AG10803 (cell line): Measurements from ENCODE around the gene MTURN.

Experiments used
- DNase-seq: peaks from one replicate; pipeline ENCODE4 v3.0.0; 2010; ENCODE audit warnings: low read depth
- H3K4me3 ChIP-seq: 2 replicates; pipeline ENCODE4 v1.5.1; 2011; ENCODE audit warnings: mild to moderate bottlenecking, low read length, control low read depth
- TF ChIP-seq, protein P1 (sequence below): conservative IDR thresholded peaks from 2 replicates; pipeline ENCODE4 v1.5.1; 2011; ENCODE audit warnings: mild to moderate bottlenecking, low read length, control low read depth, inconsistent platforms

MTURN gene

GRCh38 chr7:30160329-30160728 is 25.5 kb downstream of the MTURN start:
- no peak overlapping the region for H3K4me3 ChIP-seq
- no peak for DNase-seq
- TF ChIP-seq, protein P1, sequence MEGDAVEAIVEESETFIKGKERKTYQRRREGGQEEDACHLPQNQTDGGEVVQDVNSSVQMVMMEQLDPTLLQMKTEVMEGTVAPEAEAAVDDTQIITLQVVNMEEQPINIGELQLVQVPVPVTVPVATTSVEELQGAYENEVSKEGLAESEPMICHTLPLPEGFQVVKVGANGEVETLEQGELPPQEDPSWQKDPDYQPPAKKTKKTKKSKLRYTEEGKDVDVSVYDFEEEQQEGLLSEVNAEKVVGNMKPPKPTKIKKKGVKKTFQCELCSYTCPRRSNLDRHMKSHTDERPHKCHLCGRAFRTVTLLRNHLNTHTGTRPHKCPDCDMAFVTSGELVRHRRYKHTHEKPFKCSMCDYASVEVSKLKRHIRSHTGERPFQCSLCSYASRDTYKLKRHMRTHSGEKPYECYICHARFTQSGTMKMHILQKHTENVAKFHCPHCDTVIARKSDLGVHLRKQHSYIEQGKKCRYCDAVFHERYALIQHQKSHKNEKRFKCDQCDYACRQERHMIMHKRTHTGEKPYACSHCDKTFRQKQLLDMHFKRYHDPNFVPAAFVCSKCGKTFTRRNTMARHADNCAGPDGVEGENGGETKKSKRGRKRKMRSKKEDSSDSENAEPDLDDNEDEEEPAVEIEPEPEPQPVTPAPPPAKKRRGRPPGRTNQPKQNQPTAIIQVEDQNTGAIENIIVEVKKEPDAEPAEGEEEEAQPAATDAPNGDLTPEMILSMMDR, result no peak

GRCh38 chr7:30162133-30162532 is 27.3 kb downstream of the MTURN start:
- DNase-seq, result no peak
- no peak overlapping the region for H3K4me3 ChIP-seq
- TF ChIP-seq, protein P1, result no peak

GRCh38 chr7:30162622-30163124 is 27.9 kb downstream of the MTURN start:
- H3K4me3 ChIP-seq, result peak overlapping the region; percentile 20; the same call in 1 of the 2 replicates
- TF ChIP-seq, protein P1, result no peak
- peak; percentile 49 for DNase-seq

- TF ChIP-seq, protein P1, result no peak
- DNase-seq, result no peak
- H3K4me3 ChIP-seq, result no peak overlapping the region
Measured at GRCh38 chr7:30163231-30163894, 28.6 kb downstream of the MTURN start.

DNA sequence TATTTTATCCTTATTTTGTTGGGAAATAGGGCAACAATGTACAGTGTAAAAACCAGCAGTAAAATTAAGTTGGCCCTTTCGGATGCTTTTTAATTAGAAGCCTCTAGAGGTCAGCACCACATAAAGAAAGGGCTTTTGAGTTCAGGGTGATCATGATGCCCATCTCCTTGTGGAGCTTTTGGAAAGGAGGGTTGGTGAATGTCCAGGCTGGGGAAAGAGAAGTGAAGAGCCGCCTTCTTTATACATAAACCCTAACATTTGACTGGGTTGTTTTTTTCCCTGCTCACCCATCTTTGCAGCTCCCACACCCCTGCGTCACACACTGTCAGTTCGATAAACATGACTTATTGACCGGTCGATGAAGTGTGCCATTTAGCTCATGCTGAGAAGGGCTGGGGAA is 29.8 kb downstream of the MTURN start:
- peak; percentile 65 for DNase-seq
- H3K4me3 ChIP-seq, result no peak overlapping the region
- TF ChIP-seq, protein P1, result peak; percentile 71

DNA sequence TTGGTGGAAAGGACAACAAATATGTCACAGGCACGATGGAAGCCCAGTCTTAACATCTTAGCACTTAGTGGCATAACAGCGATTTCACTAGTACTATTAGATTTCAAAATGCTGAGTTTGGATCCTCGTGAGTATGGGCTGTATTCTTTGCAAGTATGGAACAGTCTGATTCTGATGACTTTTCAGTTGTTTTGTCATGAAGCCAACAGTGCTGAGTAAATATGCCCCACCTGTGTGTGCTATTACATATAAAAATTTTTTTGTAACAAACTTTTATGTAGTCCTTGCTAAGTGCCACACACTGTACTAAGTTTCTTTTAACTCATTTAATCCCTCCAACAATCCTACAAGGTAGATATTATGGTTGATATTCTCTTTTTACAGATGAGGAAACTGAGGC is 30.8 kb downstream of the MTURN start:
- TF ChIP-seq, protein P1, result no peak

GRCh38 chr7:30166155-30166840 is 31.5 kb downstream of the MTURN start:
- no peak overlapping the region for H3K4me3 ChIP-seq
- no peak for DNase-seq
- TF ChIP-seq, protein P1, result no peak

More for the DNA sequence above, 30.8 kb downstream of the MTURN start:
- no peak for DNase-seq
- H3K4me3 ChIP-seq, result no peak overlapping the region
